Skeletal muscle tissue (tissue), 4 donors: ENCODE measurements around the gene PRKCE. TPM values are rescaled to one million over a fixed set of nuclear protein-coding genes. Genes with fewer than 3 reads are reported as not detected.

Experiments
- H3K27ac ChIP-seq: one replicate; pipeline ENCODE4 v1.7.0; 2013; ENCODE audit warnings: mild to moderate bottlenecking, low read depth, low read length, inconsistent platforms
- H3K27me3 ChIP-seq, 3 donors: one replicate each; pipeline ENCODE4 v1.7.0; 2013; ENCODE audit warnings: low read length in 3 of 3; ENCODE audit not compliant: control insufficient read depth in 3 of 3, insufficient read depth in 3 of 3
- H3K36me3 ChIP-seq, 3 donors: one replicate each; pipeline ENCODE4 v1.7.0; 2013; ENCODE audit warnings: low read length in 3 of 3; ENCODE audit not compliant: control insufficient read depth in 3 of 3, insufficient read depth in 3 of 3
- H3K4me1 ChIP-seq, 3 donors: one replicate each; pipeline ENCODE4 v1.7.0; 2013; ENCODE audit warnings: low read length in 3 of 3, mild to moderate bottlenecking in 3 of 3; ENCODE audit not compliant: control insufficient read depth in 3 of 3, insufficient read depth in 3 of 3
- H3K4me3 ChIP-seq, 3 donors: one replicate each; pipeline ENCODE4 v1.7.0; 2013; ENCODE audit warnings: low read length in 3 of 3
- H3K9ac ChIP-seq, 3 donors: one replicate each; pipeline ENCODE4 v1.7.0; 2013; ENCODE audit warnings: low read length in 3 of 3, mild to moderate bottlenecking in 3 of 3, moderate library complexity in 2 of 3, low read depth in 1 of 3
- H3K9me3 ChIP-seq, 3 donors: one replicate each; pipeline ENCODE4 v1.7.0; 2013; ENCODE audit warnings: low read length in 3 of 3; ENCODE audit not compliant: control insufficient read depth in 3 of 3
- total RNA-seq: library from RNA; depleted of rRNA; stranded (reverse); fragments of >200 nt; gene quantifications from one replicate; pipeline ENCODE4 v1.2.3, GENCODE V29; 2014
- donor health status: Osteomylitis.

PRKCE gene
- total RNA-seq, 1 donor from 2014 or later = 9.4 TPM

DNA sequence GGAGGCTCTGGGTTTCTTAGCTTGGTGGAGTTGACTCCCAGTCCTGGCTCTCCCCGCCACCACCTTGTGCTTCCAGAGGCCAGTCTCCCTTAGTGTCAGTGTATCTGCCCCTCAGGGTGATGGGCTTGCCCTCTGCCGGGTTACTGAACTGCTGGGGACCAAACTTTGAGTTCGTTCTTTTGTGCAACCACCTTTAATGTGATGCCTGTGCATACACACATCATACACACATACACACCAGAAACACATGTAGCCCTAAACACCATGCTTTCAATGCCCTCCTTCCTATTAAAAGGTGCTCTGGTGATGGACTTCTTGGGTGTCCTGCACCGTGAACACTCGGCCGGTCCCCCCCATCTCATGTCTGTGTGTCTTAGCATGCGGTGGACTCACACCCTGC is 330.6 kb downstream of the PRKCE start:
- no peak overlapping the region for H3K9ac ChIP-seq

DNA sequence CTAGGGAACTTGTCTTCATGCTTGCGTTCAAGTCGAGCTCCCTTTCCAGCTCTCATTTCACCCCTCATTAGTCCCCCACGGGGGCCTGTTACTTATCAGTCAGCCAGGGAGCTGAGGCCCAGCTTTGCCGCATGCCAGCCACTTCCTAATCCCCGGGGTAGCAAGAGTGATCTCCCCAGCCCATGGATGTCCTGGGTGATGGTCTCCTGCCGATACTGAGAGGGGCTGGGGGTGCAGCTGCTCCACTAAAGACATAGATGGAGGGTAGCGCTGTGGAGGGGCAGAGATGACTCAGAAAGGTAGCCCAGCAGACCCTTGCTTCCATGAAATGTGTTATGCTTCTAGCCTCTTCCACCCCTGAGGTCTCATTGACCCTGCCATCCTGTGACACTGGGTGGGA is 331.7 kb downstream of the PRKCE start:
- no peaks in the 10 kb centered on the region for H3K9me3 ChIP-seq
- peaks cover 4 to 16% (median 7%) of the 10 kb centered on the region in 3 donors for H3K36me3 ChIP-seq
- no peak overlapping the region for H3K9ac ChIP-seq
- no peak overlapping the region for H3K27ac ChIP-seq
- H3K27me3 ChIP-seq = no peaks in the 10 kb centered on the region
- no peak overlapping the region for H3K4me3 ChIP-seq
- H3K4me1 ChIP-seq = peaks cover 0 to 2% (median under 1%) of the 10 kb centered on the region in 3 donors

More for the DNA sequence above, 330.6 kb downstream of the PRKCE start:
- no peak overlapping the region for H3K4me3 ChIP-seq
- no peaks in the 10 kb centered on the region for H3K27me3 ChIP-seq
- no peaks in the 10 kb centered on the region for H3K9me3 ChIP-seq
- peaks cover 0 to 2% (median 0%) of the 10 kb centered on the region in 3 donors for H3K4me1 ChIP-seq
- no peak overlapping the region for H3K27ac ChIP-seq
- peaks cover 4 to 16% (median 7%) of the 10 kb centered on the region in 3 donors for H3K36me3 ChIP-seq

DNA sequence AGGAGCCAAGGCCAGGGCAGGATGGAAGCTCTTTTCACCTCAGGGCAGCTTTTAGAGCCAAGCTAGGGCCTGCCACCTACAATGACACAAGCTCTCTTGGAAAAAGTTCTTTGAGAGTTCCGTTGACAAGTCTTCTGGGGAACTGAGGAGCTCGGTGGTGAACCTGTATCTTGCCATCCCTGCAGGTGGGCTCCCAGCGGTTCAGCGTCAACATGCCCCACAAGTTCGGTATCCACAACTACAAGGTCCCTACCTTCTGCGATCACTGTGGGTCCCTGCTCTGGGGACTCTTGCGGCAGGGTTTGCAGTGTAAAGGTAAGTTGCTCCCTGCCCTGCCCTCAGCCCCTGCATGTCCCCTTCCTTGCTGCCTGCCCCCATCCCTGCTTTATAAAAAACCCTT is 332.9 kb downstream of the PRKCE start:
- Histone ChIP-seq H3K27ac (no peak overlapping the region), H3K9ac (no peak overlapping the region), H3K4me1 (peaks cover 6 to 12% (median 6%) of the 10 kb centered on the region in 3 donors), H3K27me3 (no peaks in the 10 kb centered on the region), H3K4me3 (no peak overlapping the region), H3K36me3 (peaks cover 4 to 16% (median 7%) of the 10 kb centered on the region in 3 donors), H3K9me3 (no peaks in the 10 kb centered on the region)

DNA sequence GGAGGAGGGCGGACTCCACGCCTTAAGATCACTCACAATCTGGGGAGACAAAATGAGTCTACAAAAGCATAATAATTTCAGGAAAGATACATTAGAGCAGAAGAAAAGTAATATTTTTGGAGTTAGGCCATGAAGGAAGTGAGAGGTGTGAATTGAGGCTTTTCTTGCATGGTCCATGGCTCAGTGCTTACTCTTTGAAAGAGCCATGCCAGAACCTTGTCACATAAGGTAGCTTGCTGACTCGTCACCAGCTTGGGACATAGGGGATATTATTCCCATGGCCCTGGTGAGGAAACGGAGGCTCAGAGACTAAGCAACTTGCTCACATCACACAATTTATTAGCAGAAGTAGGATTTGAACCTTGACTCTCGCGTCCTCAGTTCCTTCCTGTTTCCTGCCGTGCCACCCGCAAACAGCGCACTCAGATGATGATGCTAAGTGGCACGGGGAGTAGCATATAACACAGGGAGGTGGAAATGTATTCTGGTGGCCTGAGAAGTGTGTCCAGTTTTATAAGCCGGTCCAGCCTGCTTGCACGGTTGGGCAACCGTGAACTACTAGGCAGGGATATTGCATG is 333.5 kb downstream of the PRKCE start:
- no peak overlapping the region for H3K9ac ChIP-seq
- peaks cover 6 to 12% (median 6%) of the 10 kb centered on the region in 3 donors for H3K4me1 ChIP-seq
- no peak overlapping the region for H3K27ac ChIP-seq
- no peak overlapping the region for H3K4me3 ChIP-seq
- no peaks in the 10 kb centered on the region for H3K27me3 ChIP-seq
- H3K9me3 ChIP-seq = no peaks in the 10 kb centered on the region
- H3K36me3 ChIP-seq = peaks cover 4 to 14% (median 7%) of the 10 kb centered on the region in 3 donors

DNA sequence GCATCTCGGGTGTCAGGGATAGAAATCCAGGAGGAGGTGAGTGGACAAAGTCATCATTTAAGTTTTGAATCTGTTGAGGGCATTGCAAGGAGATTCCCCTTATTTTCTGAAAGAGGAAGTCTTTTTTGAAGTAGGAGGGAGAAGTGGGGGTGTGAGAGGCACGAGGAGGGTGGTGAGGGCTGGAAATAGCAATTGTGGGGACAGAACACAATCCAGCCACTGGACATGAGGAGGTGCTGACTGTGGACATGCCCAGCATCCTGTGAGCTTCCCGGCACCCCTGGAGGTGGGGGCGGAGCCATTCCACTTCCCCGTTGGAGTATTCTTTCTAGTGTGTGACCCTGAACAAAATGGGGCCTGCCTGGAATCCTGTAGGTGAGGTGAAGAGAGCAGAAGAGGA is 335.0 kb downstream of the PRKCE start:
- H3K4me3 ChIP-seq = no peak overlapping the region
- H3K27me3 ChIP-seq = no peaks in the 10 kb centered on the region
- H3K4me1 ChIP-seq = peaks cover 6 to 12% (median 6%) of the 10 kb centered on the region in 3 donors
- H3K9me3 ChIP-seq = no peaks in the 10 kb centered on the region
- H3K9ac ChIP-seq = no peak overlapping the region
- H3K36me3 ChIP-seq = peaks cover 5 to 10% (median 7%) of the 10 kb centered on the region in 3 donors
- no peak overlapping the region for H3K27ac ChIP-seq

DNA sequence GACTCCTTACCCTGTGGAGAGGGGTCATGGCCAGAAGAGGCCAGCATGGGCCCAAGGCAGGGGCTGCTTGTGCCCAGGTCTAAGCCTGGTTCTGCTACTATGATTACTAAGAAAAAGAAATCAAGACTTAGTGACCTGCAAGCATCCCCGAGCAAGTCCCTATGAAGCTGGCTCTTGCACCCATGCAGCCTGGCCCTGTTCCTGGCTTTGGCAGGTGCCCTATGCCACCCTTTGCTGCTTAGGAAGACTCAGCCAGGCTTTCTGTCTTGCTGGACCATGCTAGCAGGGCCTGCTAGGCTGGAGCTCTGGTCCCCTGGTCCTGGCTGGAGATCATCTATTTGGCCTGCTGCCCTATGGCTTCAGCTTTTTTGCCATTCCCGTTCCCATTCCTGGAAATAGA is 336.4 kb downstream of the PRKCE start:
- H3K9ac ChIP-seq = peak overlapping the region in 1 of 3 donors; percentile 8
- peaks cover 2 to 7% (median 7%) of the 10 kb centered on the region in 3 donors for H3K36me3 ChIP-seq
- no peaks in the 10 kb centered on the region for H3K9me3 ChIP-seq
- H3K27ac ChIP-seq = no peak overlapping the region
- no peak overlapping the region for H3K4me3 ChIP-seq
- H3K4me1 ChIP-seq = peaks cover 11 to 24% (median 17%) of the 10 kb centered on the region in 3 donors
- no peaks in the 10 kb centered on the region for H3K27me3 ChIP-seq

DNA sequence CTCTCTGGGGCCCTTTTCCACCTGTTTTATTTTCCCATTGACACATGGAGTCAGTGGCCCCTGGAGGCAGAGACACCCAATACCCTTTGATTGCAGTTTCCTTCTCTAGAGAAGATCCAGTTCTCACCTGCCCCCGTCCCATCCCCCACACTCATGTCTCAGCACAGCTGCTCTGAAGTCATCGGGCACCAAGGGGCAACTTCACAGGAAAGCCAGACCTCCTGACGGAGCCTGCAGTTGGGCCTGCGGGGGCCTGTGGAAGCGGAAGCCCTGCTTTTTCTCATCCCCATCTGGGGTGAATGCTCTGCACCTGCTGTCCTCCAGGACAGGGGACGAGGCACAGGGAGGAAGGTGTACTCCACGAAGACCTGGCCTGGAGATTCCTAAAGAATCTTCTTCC is 337.4 kb downstream of the PRKCE start:
- Histone ChIP-seq H3K9ac (no peak overlapping the region), H3K4me1 (peaks cover 14 to 28% (median 23%) of the 10 kb centered on the region in 3 donors), H3K9me3 (no peaks in the 10 kb centered on the region), H3K27ac (no peak overlapping the region), H3K27me3 (no peaks in the 10 kb centered on the region), H3K4me3 (no peak overlapping the region), H3K36me3 (peaks cover 2 to 5% (median 3%) of the 10 kb centered on the region in 3 donors)

DNA sequence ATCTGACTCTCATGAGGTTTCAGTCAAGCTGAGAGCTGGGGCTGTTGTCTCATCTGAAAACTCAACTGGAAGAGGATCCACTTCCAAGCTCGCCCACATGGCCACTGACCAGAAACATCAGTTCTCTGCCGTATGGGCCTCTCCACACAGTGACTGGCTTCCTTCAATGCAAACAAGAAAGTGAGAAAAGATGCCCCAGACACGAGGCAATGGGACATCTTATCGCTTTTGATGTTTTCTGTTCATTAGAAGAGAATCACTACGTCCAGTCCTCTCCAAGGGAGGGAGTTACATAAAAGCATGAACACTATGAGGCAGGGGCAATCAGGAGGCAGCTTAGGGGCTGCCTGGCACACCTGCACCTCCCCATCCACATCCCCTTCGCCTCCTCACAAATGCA is 338.7 kb downstream of the PRKCE start:
- Histone ChIP-seq H3K9ac (no peak overlapping the region), H3K4me3 (no peak overlapping the region), H3K4me1 (peaks cover 14 to 28% (median 21%) of the 10 kb centered on the region in 3 donors), H3K9me3 (no peaks in the 10 kb centered on the region), H3K27me3 (no peaks in the 10 kb centered on the region), H3K27ac (no peak overlapping the region), H3K36me3 (peaks cover 0 to 4% (median 3%) of the 10 kb centered on the region in 3 donors)

DNA sequence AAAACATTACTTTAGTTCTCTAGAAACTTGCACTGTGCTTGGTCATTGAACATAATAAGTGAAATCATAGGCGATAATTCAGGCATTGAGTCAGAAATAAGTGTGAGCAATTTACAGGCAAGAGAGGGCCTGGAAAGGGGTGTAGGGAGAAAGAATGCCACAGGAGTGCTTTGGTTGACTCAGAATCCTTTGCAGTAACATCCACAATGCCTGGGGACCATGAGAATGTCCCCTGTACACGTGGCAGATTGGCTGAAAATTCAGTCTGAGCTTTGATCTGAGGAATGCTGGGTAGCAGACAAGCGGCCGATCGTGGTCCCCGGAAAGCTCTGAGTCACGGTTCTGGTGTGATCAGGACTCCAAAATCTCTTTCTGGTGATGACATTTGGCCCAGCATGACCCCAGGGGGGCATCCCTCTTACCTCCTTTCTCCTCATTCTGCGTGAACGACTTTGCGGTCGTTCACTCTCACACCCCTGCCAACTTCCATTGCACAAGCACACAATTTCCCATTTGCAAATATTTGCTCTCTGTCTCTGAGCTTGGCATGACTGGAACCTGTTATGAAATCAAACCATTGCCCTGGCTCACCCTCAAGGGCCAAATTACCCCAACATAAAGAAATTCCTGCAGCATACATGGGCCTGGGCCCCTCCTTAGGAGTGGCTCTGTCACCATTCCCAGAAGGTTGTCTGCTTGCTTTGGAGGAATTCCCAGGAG is 340.7 kb downstream of the PRKCE start:
- peaks cover 0 to 3% (median 3%) of the 10 kb centered on the region in 3 donors for H3K36me3 ChIP-seq
- H3K9me3 ChIP-seq = no peaks in the 10 kb centered on the region
- peak overlapping the region in 1 of 3 donors; percentile 40 for H3K9ac ChIP-seq
- H3K27me3 ChIP-seq = no peaks in the 10 kb centered on the region
- no peak overlapping the region for H3K4me3 ChIP-seq
- peak overlapping the region; percentile 23 for H3K27ac ChIP-seq
- H3K4me1 ChIP-seq = peaks cover 14 to 28% (median 21%) of the 10 kb centered on the region in 3 donors
